ENCODE data around the gene POGK.
"Not testable (repeated sequence)": the region's sequence is repeated elsewhere in the genome, so short reads cannot be mapped to it uniquely, and the experiment has no call there.

POGK gene

DNA sequence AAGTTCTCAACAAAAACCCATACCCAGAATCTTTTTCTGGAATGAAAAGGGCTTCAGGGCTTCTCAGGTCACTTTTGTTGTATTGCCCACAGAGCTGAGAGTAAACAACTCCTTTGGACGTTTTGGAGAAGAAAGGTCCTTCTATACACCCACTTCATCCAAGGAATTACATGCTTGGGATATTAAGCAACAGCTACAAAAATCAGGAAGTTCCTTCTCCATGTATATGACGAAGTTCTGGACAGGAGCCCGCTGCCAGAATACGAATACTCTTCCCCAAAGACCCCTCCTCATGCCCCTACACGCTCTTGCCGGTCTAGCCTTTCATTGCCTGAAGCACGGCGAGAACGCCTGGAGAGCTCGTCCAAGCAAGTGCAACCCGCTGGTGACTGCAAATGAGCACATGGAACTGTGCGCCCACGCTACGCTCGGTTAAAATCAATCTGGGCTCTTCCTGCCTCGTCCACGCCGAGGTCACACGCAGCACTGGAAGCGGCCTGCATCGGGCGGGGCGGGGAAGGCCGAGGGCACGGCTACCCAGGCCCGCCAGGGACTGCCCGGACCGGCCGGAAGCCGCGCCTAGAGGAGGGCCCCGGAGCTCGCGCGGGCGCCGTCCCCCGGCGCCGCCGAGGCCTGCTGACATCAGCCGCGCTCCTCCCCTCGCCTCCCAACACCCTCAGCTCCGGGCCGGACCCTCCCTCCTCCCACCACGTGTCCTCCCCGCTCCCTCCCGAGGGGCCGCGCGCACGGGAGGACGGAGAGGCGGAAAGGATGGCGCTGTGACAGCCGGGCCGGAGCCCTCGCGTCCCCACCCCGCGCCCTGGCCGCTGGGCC lies at the start of gene POGK:
Gene POGK, plus strand, starts transcription at position 710 of the 834 bp plus-strand sequence. CDS start 1,482 bp downstream, outside the sequence.
- no peaks in the 10 kb centered on the region for H3K9me3 Mint-ChIP-seq
- H3K4me3 Mint-ChIP-seq, result peak within 1 kb of the TSS; percentile 84
- DNase-seq (ENCODE audit: low spot score in 2 of 2) (peak; percentile 77 to 91), ATAC-seq (peak; percentile 97)
- H3K36me3 Mint-ChIP-seq, result peaks cover 46% of the 10 kb centered on the region
- peak within 1 kb of the TSS; percentile 94 for H3K27ac Mint-ChIP-seq
- peaks cover 46% of the 10 kb centered on the region for H3K4me1 Mint-ChIP-seq

DNA sequence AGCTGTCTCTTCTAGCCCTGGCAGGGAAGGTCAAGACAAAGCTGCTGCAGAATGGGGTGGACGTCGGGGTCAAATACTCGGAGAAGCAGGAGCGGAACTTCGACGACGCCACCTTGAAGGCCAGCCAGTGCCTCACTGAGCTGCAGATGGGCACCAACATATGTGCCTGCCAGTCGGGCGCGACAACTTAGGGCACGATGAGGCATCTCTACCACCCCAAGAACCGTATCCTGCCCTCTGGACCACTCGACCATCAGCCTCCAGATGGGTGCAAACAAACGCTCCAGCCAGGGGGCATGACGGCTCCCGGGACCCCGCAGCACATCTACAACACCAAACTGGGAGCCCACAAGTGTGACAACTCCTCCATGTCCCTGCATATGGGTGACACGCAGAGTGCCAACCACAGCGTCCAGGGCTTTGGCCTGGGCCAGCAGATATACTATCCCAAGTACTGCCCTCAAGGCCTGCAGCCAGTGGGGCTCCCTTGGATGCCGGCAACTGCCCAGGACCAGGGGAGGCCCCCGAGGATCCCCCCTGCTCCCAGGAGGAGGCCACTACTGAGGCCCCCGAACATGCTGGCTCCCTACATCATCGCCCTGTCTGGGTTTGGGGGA lies 42.5 kb upstream of the POGK start:
- no peaks in the 10 kb centered on the region for H3K9me3 Mint-ChIP-seq
- ATAC-seq (no peak), DNase-seq (ENCODE audit: low spot score in 2 of 2) (no peak)
- no peak overlapping the region for H3K27ac Mint-ChIP-seq
- no peaks in the 10 kb centered on the region for H3K36me3 Mint-ChIP-seq
- H3K4me3 Mint-ChIP-seq, result no peak overlapping the region
- no peaks in the 10 kb centered on the region for H3K4me1 Mint-ChIP-seq

GRCh38 chr1:166808952-166809351 lies 30.3 kb upstream of the POGK start:
- H3K27ac Mint-ChIP-seq, result no peak overlapping the region
- DNase-seq (ENCODE audit: low spot score in 2 of 2), result no peak
- no peaks in the 10 kb centered on the region for H3K9me3 Mint-ChIP-seq
- ATAC-seq, result no peak
- no peak overlapping the region for H3K4me3 Mint-ChIP-seq
- no peaks in the 10 kb centered on the region for H3K4me1 Mint-ChIP-seq
- H3K36me3 Mint-ChIP-seq, result no peaks in the 10 kb centered on the region

GRCh38 chr1:166811691-166812090 lies 27.6 kb upstream of the POGK start:
- Mint-ChIP-seq H3K27ac (no peak overlapping the region), H3K4me1 (no peaks in the 10 kb centered on the region), H3K36me3 (no peaks in the 10 kb centered on the region), H3K9me3 (no peaks in the 10 kb centered on the region), H3K4me3 (no peak overlapping the region)
- no peak for ATAC-seq
- DNase-seq (ENCODE audit: low spot score in 2 of 2), result no peak

- no peaks in the 10 kb centered on the region for H3K36me3 Mint-ChIP-seq
- no peaks in the 10 kb centered on the region for H3K4me1 Mint-ChIP-seq
- no peak overlapping the region for H3K27ac Mint-ChIP-seq
- no peak overlapping the region for H3K4me3 Mint-ChIP-seq
- H3K9me3 Mint-ChIP-seq, result no peaks in the 10 kb centered on the region
- DNase-seq (ENCODE audit: low spot score in 2 of 2) (no peak), ATAC-seq (no peak)
Measured at GRCh38 chr1:166813508-166814223, 25.6 kb upstream of the POGK start.

DNA sequence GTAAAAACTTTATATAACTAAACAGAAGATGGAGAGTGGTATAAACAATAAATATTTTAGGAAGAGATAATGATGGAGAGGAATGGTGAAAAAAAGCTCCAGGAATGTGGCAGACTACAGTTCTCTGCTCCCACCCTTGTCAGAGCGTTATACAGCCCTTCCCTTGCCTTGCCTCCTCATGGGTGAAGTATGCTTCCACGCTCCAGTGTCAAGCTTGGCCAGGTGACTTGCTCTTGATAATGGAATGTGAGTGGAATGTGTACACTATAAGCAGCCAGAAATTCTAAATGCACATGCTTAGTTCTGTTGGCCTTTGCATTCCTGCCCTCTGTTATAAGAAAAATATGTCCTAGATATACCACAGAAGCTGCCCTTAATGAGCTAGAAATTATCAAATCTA lies 24.7 kb upstream of the POGK start:
- Mint-ChIP-seq H3K4me3 (no peak overlapping the region), H3K27ac (no peak overlapping the region), H3K9me3 (no peaks in the 10 kb centered on the region), H3K36me3 (no peaks in the 10 kb centered on the region), H3K4me1 (no peaks in the 10 kb centered on the region)
- DNase-seq (ENCODE audit: low spot score in 2 of 2) (no peak), ATAC-seq (no peak)

- DNase-seq (ENCODE audit: low spot score in 2 of 2) (no peak), ATAC-seq (no peak)
- H3K4me3 Mint-ChIP-seq, result no peak overlapping the region
- peaks cover 9% of the 10 kb centered on the region for H3K9me3 Mint-ChIP-seq
- no peaks in the 10 kb centered on the region for H3K36me3 Mint-ChIP-seq
- H3K4me1 Mint-ChIP-seq, result no peaks in the 10 kb centered on the region
- no peak overlapping the region for H3K27ac Mint-ChIP-seq
Measured at GRCh38 chr1:166819974-166820373, 19.3 kb upstream of the POGK start.

DNA sequence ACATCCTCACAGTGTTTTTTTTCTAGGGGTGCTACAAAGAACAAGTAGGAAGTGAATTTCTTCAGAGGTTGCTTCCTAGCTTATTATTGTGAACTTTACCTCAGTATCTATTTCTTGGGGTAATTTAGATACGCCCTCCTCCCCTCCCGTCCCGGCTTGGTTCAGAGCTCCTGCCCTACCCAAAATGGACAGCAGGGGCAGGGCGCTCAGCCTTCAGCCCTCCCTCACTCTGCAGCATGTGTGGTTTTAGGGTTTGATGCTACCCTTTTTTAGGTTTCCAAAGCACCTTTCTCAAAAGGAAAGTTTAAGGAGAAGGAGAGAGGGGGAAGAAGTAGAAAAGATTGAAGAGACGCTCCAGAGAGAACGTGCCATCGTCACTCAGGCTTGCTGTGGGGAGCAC lies 16.9 kb upstream of the POGK start:
- no peak overlapping the region for H3K4me3 Mint-ChIP-seq
- no peak for ATAC-seq
- no peaks in the 10 kb centered on the region for H3K36me3 Mint-ChIP-seq
- peaks cover 11% of the 10 kb centered on the region for H3K9me3 Mint-ChIP-seq
- H3K27ac Mint-ChIP-seq, result no peak overlapping the region
- no peak for DNase-seq (ENCODE audit: low spot score in 2 of 2)
- H3K4me1 Mint-ChIP-seq, result no peaks in the 10 kb centered on the region

- DNase-seq (ENCODE audit: low spot score in 2 of 2), result no peak
- Mint-ChIP-seq H3K27ac (no peak overlapping the region), H3K9me3 (peaks cover 9% of the 10 kb centered on the region), H3K4me3 (no peak overlapping the region), H3K36me3 (no peaks in the 10 kb centered on the region), H3K4me1 (no peaks in the 10 kb centered on the region)
- ATAC-seq, result no peak
Measured at GRCh38 chr1:166827426-166827825, 11.8 kb upstream of the POGK start.

GRCh38 chr1:166829762-166830161 lies 9.5 kb upstream of the POGK start:
- ATAC-seq, H3K4me1 Mint-ChIP-seq: not testable (repeated sequence)

DNA sequence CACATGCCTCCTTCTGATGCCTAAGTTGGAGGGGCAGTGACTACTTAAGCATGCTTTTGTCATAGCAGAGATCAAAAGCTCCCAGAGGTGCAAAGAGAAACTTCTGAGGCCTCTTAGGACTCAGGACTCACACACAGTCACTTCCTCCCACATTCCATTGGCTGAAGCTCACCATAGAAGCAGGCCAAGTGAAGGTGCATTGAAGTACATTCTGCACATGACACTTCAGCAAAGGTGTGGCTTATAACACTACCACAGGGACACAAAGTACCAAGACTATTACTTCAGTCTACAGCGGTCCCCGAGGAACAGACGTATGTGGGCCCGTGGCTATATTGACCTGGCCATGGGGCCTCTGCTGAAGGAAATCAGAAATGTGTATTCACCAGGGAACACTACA lies 2.5 kb upstream of the POGK start:
- ATAC-seq (no peak), DNase-seq (ENCODE audit: low spot score in 2 of 2) (no peak)
- H3K4me1 Mint-ChIP-seq, result peaks cover 25% of the 10 kb centered on the region
- H3K36me3 Mint-ChIP-seq, result peaks cover 24% of the 10 kb centered on the region
- H3K27ac Mint-ChIP-seq, result no peak overlapping the region
- H3K4me3 Mint-ChIP-seq, result no peak overlapping the region
- no peaks in the 10 kb centered on the region for H3K9me3 Mint-ChIP-seq

More at GRCh38 chr1:166829762-166830161, 9.5 kb upstream of the POGK start:
- not testable (repeated sequence) for H3K36me3 Mint-ChIP-seq; H3K27ac Mint-ChIP-seq; H3K4me3 Mint-ChIP-seq; DNase-seq (ENCODE audit: low spot score in 2 of 2); H3K9me3 Mint-ChIP-seq

DNA sequence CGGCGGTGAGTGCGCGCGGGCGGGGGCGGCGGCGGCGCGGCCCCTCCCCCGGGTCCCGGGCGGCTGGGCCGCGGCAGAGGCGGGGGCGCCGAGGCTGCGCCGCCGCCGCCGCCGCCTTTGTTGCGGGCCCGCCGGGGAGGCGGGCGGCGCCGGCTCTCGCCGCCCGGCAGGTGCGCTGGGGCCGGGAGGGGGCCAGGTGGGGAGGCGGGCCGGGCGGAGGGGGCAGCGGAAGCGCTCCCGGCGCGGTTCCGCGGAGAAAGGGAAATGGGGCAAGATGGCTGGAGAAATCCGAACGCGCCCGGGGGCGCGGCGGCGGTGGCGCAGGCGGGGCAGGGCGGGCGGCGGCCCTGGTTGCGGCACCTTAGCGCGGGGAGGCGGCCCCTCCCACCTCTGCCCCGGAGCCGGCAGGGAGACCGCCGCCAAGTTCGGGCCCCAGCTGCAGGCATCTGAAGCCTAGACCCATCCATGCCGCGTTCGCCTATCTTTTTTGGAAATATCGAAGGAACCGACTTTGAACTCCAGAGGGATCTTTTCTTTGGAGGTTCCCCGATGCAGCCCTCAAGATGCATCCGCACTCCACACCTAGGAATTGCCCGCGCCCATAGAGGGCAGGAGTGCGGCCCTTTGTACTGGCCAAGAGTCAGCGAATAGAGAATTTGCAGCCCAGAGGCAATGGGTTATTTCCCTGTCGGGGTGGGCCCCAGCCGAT lies 479 bp downstream of the POGK start:
- Mint-ChIP-seq H3K27ac (peak overlapping the region; percentile 94), H3K4me1 (peaks cover 54% of the 10 kb centered on the region), H3K9me3 (no peaks in the 10 kb centered on the region), H3K4me3 (peak overlapping the region; percentile 84), H3K36me3 (peaks cover 54% of the 10 kb centered on the region)
- ATAC-seq, result peak; percentile 55
- peak in 1 of 2 donors; percentile 24 for DNase-seq (ENCODE audit: low spot score in 2 of 2)

- Mint-ChIP-seq H3K4me1 (peaks cover 61% of the 10 kb centered on the region), H3K4me3 (peak overlapping the region; percentile 84), H3K27ac (peak overlapping the region; percentile 94), H3K9me3 (no peaks in the 10 kb centered on the region), H3K36me3 (peaks cover 62% of the 10 kb centered on the region)
- no peak for DNase-seq (ENCODE audit: low spot score in 2 of 2)
- ATAC-seq, result no peak
Measured at GRCh38 chr1:166840309-166841274, 1.3 kb downstream of the POGK start.

DNA sequence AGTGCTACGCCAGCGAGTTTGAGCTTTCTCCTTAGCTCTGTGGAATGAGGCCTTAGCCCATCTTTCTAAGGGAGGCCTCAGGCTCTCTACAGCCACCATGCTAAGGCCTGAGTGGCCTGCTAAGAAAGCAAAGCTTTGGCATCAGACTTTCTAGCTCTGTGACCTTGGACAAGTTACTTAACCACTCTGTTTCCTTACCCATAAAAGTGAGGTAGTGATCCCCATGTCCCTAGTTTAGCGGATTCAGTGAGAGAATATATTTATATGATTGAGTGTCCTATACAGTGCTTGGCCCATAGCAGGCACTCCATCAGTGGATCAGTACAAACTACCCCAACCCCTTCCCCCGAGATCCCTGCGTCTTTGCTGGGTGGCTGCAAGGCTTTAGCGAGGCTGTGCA lies 4.0 kb downstream of the POGK start:
- peaks cover 85% of the 10 kb centered on the region for H3K4me1 Mint-ChIP-seq
- H3K9me3 Mint-ChIP-seq, result no peaks in the 10 kb centered on the region
- H3K4me3 Mint-ChIP-seq, result no peak overlapping the region
- peak overlapping the region; percentile 92 for H3K27ac Mint-ChIP-seq
- ATAC-seq (no peak), DNase-seq (ENCODE audit: low spot score in 2 of 2) (no peak)
- H3K36me3 Mint-ChIP-seq, result peaks cover 88% of the 10 kb centered on the region

All from stimulated activated effector memory CD8-positive, alpha-beta T cell treated with anti-CD3 and anti-CD28 coated beads, Interleukin-12 subunit alpha, Interleukin-12 subunit beta, amount 100 ng/mL, for 72 hours (primary cell).